GM11168 (cell line): ENCODE data around the gene RBM20.

Experiments used
- in situ Hi-C: fragments of 300-500 bp; cut with MboI; formaldehyde crosslinking; loops from one replicate; pipeline ENCODE4 v1.12.0; 2022; ENCODE audit warnings: low sequenced_read_pairs; ENCODE audit not compliant: unreplicated experiment

Gene RBM20

DNA sequence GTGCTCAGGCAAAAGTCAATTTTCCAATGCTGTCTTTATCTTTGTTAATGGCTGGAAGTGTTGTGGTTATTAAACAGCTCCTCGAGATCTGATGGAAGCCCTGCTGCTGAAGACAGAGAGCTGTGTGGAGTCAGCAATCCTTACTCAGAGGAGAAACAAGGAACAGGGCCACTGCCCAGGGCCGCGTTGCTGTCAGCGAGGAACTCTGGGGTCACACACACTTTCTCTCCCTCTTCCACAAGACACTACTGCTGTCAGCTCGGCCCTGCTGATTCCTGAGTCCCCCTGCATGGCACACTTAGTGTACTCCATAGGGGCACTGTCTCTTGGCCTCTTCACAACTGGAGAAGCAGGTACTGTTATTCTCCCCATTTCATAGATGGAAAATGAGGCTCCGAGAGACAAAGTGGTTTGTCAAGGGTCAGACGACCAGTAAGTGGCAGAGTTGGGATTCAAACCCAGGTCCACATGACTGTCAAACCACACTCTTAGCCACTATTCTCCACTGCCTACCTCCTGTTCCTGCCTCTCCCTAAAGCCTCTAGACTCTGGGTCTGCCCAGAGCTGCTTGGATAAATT lies 198.3 kb downstream of the RBM20 start:
- in situ Hi-C loops = no loop called here

DNA sequence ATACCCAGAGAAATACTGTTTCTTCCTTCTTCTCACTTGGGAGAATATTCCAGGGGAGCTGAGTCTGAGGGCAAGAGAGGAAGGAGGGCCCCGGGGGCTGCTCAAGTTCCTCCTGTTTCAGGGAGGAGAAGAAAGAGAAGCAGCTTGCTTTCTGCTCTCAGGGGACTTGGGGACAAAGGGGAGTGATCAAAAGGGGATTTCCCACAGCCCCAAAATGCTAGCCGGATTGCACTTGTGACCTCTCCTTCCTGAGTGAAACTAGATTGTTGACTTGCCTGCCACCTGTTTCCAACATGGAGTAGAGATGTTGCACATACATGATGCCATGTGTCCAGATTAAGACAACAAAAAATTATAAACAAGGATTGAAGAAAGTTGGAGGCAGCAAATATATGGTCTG lies 198.9 kb downstream of the RBM20 start:
- in situ Hi-C loops = no loop called here

DNA sequence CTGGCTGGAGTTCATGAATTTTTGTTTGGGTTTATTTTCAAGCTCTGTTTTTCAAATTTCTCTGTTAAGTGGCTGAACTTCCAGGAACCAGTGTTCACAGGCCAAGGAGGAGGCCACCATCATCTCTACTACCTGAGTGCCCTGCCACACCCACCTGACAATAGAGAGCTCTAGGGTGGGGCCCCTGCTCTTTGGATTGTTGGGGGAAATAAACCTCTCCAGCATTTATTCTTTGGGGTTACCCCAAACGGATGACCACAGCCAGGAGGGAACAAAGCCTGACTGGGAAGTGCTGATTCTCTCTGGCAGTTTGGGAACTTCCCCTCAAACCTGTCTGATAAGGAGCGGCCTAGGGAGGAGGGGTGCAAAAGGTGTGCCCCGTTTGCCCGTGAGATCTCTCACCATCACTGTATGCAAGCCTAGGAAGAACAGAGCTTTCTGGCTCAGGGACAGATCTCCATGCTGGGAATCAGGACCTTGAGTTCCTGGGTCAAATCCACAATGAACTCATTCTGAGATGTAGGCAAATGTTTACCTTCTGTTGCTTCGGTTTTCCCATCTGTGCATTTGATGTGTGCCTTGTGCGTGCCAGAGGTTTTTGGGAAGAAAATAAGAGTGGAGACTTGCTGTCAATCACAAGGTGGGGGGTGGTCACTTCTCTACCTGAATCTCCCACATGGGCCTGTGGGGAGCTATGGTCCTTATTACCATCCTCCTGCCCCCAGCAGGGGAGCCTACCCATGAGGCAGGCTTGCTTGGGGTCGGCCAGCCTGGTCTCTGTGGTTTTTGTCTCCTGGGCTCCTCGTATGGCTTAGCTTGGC lies 199.9 kb downstream of the RBM20 start:
- in situ Hi-C loops = no loop called here

DNA sequence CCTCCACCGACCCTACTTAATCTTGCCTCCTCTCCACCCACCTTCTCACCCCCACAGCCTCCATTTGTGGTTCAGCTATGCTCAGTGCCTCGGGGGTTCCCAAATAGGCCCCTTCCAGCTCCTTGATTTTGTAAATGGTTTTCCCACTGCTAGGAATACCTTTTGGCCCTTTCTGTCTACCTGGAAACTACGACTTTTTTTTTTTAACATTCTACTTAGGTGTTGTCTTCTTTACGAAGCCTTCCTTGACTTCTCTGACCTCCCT lies 200.4 kb downstream of the RBM20 start:
- in situ Hi-C loops = no loop called here

DNA sequence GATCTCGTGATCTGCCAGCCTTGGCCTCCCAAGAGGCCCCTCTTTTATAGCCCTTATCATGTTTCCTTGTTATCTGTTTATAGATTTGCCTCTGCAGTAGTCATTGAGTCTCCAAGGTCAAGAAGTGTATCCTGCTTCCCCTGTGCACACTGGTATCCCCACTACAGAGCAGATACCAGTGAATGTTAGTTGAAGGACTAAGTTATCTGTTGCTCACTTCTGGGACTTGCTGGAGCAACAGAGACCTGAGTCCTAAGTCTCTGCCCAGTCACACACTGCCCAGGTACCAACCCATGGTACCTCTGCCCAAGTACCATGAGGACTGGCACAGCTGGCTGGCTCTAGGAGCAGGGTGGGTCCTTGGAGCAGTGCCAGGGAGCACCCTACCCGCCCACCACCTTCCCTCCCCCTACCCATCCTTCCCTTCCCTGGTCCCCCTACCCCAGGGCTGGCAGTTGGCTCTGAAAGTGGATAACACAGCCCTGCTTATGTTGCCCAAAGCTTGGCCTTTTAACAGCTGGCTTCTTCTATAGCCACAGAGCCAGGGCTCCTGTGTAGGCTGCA lies 201.1 kb downstream of the RBM20 start:
- in situ Hi-C loops = no loop called here

DNA sequence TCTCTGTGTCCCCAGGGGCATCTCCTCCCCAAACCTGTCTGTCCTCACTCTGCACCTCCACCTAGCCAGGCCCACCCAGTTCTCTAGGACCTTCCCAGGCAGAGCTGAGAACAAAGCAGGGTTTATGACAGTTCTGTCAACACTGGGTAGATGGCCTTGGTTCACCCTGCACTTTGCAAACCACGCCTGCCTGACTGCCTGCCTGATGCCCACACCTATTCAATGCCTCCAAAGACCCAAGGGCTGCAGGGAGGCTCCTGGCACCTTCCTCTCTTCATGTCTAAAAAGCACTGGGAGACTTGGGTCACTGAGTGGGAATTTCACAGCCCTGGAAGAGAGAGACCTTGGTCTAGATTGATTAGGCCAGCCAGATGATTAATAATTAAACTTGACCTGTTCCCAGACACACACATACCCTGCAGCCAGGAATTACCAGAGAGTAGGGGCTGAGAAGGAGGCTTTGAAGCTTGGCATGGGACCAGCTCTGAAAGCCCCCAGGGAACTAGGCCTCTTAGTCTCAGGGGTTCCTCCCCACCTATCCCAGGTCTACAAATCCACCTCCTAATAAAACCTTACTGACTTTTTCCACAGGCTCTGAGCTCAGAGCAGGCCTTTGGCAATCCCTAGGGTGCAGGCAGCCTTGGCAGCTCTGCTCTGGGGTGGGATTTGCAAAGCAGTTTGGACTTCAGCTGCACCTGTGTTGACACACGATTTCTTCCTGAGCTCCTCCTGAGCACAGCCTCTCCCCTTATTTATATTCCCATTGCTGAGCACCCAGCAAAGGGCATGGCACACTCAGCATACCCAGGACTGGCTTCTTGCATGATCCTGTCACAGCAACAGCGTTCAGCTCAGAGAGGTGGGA lies 201.9 kb downstream of the RBM20 start:
- in situ Hi-C loops = no loop called here

DNA sequence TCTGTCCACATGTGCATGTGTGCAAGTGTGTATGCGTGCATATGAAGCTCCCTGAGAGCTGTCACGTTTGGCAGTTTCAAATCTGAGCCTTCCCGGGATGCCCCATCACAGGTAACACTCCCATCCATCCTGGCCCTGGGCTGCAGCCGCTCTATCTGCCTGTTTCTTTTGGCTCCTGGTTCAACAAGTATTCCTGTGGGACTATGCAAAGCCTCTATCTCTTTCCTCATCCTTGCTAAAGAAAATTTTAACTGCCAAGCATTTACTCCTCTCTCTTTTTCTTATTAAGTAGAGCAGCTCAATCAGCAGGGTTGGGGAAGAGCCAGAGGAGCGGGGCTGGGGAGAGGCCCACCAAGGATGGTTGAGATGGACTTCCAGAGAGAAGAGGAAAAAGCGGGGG lies 203.2 kb downstream of the RBM20 start:
- in situ Hi-C loops = no loop called here

DNA sequence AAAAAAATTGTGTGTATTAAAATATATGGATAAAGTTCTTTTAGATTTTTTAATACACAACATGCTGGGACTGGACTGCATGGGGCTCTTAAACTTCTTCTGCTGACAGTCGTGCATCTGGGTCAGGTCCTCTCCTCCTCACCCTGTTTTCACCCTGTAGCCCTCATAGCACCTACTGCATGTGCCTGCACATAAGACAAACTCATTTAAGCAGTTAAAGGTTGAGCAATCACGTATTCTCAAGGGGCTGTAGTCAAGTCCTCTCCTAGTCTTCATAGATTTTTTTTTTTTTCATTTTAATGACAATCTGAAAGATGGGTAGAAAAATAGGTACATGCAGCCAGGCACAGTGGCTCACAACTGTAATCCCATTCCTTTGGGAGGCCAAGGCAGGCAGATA lies 204.0 kb downstream of the RBM20 start:
- in situ Hi-C loops = no loop called here

DNA sequence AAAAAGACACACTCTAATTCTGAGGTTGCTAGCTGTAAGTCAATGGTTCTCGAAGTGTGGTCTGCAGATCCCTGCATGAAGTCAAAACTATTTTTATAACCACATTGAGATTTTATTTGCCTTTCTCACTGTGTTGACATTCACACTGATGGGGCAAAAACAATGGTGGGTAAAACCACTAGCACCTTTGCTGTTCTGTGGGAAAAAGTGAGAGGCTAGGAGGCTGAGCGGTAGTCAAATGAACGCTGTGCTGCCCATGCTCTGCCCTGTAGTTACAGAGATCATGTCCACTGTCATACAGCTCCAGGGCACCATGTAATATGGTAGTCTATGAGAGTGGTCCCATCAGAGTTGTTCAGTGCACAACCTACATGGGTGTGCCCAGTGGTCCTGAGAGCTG lies 206.0 kb downstream of the RBM20 start:
- in situ Hi-C loops = no loop called here

DNA sequence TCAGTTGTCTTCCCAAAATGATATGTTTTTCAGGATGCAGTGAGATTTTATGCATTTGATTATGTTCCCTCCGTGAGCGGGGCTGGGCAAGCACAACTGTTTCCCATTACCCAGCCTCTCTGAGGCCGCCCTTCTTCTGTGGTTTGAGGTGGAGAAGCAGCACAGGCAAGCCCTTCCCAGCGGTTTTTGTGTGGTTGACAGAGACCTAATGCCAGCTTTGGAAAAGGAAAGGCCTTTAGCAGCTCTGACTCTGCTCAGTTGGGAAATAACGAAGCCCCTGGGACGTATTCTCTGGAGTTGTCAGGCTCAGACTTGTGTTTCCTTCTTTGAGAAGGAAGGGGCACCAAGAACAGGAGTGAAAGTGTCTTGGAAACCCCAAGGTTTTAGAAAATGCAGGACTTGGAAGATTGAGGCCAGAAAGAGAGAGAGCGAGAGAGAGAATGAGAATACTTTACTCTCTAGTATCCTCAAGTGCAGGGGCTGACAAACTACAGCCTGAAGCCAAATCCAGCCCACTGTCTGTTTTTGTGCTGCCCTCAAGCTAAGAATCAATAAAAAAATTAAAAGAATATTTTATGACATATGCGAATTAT lies 207.0 kb downstream of the RBM20 start:
- in situ Hi-C loops = no loop called here

DNA sequence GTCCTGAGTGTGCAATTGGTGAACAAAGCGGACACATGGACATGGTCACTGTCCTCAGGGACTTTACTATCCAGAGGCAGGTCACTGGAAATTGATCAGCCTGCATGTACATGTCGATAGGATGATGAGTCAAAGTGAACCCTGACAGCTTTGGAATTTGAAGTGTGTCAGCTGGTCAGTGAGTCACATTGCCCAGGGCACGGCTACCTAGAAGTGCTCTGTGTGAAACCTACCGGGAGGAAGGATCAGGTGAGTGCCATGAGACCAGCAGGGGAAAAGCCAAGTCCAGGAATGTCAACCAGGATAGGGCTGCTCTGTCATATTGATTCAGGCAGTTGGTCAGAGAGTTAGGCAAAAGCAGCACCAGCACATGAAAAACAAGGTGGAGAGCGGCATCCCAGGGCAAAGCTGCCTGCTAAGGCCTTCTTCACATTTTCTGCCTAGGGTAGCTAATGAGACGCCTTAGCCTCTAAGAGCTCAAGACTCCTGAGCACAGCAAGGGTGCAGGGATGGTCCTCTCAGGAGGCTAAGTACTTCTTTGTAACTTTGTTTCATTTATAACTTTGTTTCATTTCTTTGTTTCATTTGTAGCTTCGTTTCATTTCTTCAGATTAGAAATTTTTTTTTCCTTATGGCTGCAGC lies 208.2 kb downstream of the RBM20 start:
- in situ Hi-C loops = no loop called here

DNA sequence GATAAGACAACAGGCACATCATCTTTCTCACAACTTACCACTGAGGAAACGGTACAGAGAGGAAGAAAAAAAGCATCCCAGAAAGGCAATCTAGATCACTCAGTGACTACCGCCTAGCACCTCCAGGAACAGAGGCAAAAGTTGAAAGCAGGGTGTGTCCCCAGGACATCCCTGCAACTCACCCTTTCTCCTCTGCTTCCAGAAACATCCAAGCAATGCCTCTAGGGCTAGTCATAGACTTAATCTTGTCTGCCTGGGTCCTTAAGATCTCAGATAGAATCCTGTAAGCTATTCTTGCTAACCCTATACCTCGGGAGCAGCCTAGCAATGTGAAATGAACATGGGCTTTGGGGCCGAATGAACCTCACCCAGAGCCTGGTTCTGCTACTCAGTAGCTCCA lies 208.8 kb downstream of the RBM20 start:
- in situ Hi-C loops = no loop called here

DNA sequence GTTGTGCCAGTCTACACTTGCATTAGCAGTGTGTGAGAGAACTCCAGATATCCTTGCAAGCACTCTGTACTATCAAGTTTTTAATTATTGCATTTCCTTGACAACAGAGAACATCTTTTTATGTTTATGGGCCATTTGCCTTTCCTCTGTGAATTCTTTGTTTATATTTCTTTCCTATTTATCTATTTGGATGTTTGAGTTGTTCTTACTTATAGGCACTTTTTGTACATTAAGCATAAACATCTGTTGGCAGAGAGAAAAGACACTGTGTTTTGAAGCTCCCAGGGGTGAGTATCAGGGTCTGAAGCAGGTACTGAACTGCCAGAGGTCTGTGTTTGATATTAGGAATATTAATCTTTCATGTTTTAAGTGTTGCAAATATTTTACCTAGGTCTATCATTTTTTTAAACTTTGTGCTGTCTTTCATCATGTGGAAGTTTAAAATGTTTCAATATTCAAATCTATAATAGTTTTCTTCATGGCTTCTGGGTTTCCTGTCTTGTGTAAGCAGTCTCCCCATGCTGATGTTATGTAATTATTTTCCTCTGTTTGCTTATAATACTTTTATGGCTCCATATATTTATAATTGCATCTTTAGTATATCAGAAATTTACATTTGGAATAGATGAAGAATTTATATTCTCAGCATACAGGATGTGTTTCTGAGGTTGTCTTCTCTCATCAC lies 209.9 kb downstream of the RBM20 start:
- in situ Hi-C loops = no loop called here

DNA sequence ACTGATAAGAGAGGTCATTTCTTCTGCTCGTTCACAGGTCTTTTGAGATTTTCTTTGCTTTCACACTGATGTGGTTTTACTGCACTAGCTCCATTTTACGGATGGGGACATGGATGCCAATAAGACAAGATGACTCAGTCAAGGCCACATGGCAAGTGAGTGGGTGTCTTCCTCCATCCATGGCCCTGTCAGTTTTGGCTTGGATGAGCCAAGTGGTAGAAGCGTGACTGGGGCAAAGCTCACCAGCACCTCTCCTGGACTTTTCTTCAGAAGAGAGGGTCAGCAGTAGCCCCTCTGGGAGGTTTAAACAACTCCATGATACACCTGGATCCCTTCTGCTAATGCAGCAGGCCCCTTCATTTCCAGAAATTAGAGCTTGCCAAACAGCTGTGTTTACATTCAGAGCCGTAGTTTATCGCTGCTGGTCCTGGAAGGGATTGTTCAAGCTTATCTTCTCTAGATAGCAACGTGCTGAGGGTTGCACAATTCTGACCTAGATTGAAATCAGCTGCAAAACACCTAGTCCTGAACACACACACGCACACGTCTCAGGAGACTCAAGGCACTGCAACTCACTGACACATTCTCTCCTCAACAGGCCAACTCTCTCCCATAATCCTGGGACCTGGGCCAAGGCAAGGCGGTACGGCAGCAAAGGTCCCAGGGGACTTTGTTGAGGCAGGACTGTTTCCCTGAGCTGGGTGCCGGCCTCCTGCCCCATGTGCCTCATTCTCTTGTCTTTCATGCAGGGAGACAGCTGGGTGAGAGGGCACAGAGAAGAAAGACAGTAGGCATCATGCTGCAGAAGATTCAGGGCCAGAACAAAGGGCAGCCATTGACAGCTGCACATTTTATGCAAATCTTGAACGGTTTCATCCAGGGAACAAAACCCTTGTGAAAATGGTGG lies 213.4 kb downstream of the RBM20 start:
- in situ Hi-C loops = no loop called here

DNA sequence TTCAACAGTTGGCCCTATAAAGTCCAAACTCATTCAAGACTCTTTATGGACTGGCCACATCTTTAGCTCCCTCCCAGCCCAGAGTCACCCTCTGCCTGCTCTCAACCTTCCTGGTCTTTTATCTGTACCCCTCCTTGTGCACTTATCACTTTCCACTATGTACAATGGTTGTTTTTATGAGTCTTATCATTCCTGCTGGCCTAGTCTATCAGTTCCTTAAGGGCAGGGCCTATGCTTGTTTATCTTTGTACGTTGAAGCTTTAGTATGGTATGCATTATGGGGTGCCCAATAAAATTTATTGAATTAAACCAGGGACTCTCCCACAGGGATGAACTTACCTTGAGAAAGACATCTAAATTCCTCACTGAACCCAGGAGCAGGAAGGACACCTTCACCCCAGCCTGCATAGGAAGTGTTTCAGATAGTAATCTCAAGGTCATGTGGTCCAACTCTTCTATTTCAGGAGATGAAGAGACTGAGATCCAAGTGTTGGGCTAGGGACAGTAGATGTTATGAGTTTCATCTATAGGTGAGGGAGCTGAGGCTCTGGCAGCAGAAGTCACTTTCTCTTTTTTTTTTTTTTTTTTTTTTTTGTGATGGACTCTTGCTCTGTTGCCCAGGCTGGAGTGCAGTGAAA lies 214.3 kb downstream of the RBM20 start:
- in situ Hi-C loops = no loop called here

DNA sequence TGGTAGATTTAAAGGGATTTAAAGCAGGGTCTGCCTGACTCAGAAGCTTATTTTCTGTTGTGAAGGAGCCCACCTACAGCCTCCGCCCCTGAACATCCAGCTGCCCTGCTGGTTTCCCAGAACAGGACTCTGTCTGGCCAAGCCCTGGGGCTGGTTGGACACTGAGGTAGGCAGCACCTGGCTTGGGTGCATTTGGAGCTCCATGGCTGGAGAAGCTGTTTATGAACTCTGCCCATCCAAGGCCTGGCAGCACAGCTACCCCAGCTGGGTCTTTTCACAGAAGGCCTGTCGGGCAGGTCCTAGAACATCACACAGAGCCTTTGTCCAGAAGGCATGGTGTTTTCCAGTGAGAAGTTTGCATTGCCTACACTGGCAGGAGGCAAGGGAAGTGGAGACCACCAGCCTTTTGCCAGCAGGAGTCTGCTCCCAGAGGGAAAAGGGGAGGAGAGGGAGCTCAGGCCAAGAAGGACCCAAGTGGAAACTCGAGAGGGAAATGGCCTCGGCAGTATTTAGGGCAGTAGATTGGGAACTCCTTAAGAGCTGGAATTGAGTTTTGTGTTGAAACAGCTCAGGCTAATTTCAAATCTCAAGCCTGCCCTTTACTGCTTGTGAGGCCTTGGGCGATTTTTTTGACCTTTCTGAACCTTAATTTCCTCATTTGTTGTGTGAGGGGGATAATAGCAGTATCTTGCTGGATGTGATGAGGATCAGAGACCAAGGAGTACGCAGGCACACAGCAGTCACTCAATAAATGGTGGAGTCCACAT lies 215.3 kb downstream of the RBM20 start:
- in situ Hi-C loops = no loop called here

DNA sequence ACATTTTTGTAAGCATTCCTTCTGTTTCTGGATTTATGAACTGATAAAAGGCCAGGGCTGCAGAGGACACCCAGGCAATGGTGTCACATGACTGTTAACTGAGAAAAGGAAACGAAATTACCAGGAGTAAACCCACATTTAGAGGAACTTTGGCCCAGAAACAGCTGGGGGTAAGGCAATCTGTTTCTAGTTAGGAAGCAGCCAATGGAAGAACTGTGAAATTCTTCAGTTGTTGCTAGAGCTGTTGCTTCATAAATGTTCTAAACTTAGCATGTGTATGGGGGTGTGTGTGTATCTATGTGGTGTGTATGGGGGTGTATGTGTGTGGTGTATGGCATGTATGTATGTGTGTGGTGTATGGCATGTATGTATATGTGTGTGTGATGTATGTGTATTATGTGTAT lies 215.8 kb downstream of the RBM20 start:
- in situ Hi-C loops = no loop called here
